Activated CD4-positive, alpha-beta memory T cell treated with anti-CD3 and anti-CD28 coated beads, Interleukin-2, amount 10 ng/mL, durations not matched to agents 7 days and 5 days (primary cell): ENCODE measurements around the gene BET1. TPM values are rescaled to one million over a fixed set of nuclear protein-coding genes. Genes with fewer than 3 reads are reported as not detected.
"Not testable (repeated sequence)": the region's sequence is repeated elsewhere in the genome, so short reads cannot be mapped to it uniquely, and the experiment has no call there.

Source experiments
- CTCF ChIA-PET: fragments of 350-600 bp; sonication (Branson Sonifier 250); formaldehyde crosslinking; loops from one replicate; lab custom pipeline; 2021; ENCODE audit warnings: antibody characterized with exemption, inconsistent platforms; lab: Charles Lee
- POLR2A ChIA-PET: fragments of 350-600 bp; sonication (Branson Sonifier 250); formaldehyde crosslinking; loops from one replicate; lab custom pipeline; 2021; ENCODE audit warnings: antibody characterized with exemption; lab: Charles Lee
- DNase-seq: peaks from one replicate; pipeline ENCODE4 v3.0.0-alpha.2; 2020
- H3K27ac Mint-ChIP-seq: one replicate; pipeline ENCODE4 v1.8.0; 2021; ENCODE audit warnings: mild to moderate bottlenecking, mixed read lengths
- H3K27me3 Mint-ChIP-seq: one replicate; pipeline ENCODE4 v1.8.0; 2021; ENCODE audit warnings: mixed read lengths
- H3K36me3 Mint-ChIP-seq: one replicate; pipeline ENCODE4 v1.8.0; 2021; ENCODE audit warnings: low read depth, mixed read lengths
- H3K4me1 Mint-ChIP-seq: one replicate; pipeline ENCODE4 v1.8.0; 2021; ENCODE audit warnings: mixed read lengths
- H3K4me3 Mint-ChIP-seq: one replicate; pipeline ENCODE4 v1.8.0; 2021; ENCODE audit warnings: mild to moderate bottlenecking, mixed read lengths
- H3K9me3 Mint-ChIP-seq: one replicate; pipeline ENCODE4 v1.8.0; 2021; ENCODE audit warnings: mixed read lengths
- total RNA-seq, 2 experiments: library from RNA; stranded (reverse); gene quantifications; one replicate each; pipeline ENCODE4 v1.2.3, GENCODE V29; 2021

The BET1 gene
- total RNA-seq, 2 experiments from 2014 or later, result 23.5 to 24.4 TPM

GRCh38 chr7:94039368-94040035 is 35.3 kb upstream of the BET1 start:
- no peaks in the 10 kb centered on the region for H3K36me3 Mint-ChIP-seq
- H3K4me1 Mint-ChIP-seq, result no peaks in the 10 kb centered on the region
- ChIA-PET CTCF (interaction anchor here (0.6 kb wide), 1 partner anchor 390 kb away, joined by 3 read pairs; no protein-coding TSS in a partner anchor), POLR2A (no interaction called here)
- no peak for DNase-seq
- H3K4me3 Mint-ChIP-seq, result no peak overlapping the region
- no peak overlapping the region for H3K27ac Mint-ChIP-seq
- no peaks in the 10 kb centered on the region for H3K9me3 Mint-ChIP-seq
- peaks cover 14% of the 10 kb centered on the region for H3K27me3 Mint-ChIP-seq

- CTCF ChIA-PET, result no interaction called here
- H3K4me3 Mint-ChIP-seq, result no peak overlapping the region
- H3K9me3 Mint-ChIP-seq, result no peaks in the 10 kb centered on the region
- no peaks in the 10 kb centered on the region for H3K4me1 Mint-ChIP-seq
- peaks cover 18% of the 10 kb centered on the region for H3K27me3 Mint-ChIP-seq
- H3K27ac Mint-ChIP-seq, result no peak overlapping the region
- DNase-seq, result no peak
- POLR2A ChIA-PET, result no interaction called here
- H3K36me3 Mint-ChIP-seq, result no peaks in the 10 kb centered on the region
Measured at GRCh38 chr7:94031865-94032264, 27.7 kb upstream of the BET1 start.

- no peak overlapping the region for H3K27ac Mint-ChIP-seq
- no peak for DNase-seq
- H3K27me3 Mint-ChIP-seq, result peaks cover 20% of the 10 kb centered on the region
- ChIA-PET POLR2A (no interaction called here), CTCF (no interaction called here)
- no peak overlapping the region for H3K4me3 Mint-ChIP-seq
- no peaks in the 10 kb centered on the region for H3K9me3 Mint-ChIP-seq
- no peaks in the 10 kb centered on the region for H3K4me1 Mint-ChIP-seq
- no peaks in the 10 kb centered on the region for H3K36me3 Mint-ChIP-seq
Measured at GRCh38 chr7:94030634-94031033, 26.5 kb upstream of the BET1 start.

- Mint-ChIP-seq H3K27me3 (peaks cover 22% of the 10 kb centered on the region), H3K9me3 (no peaks in the 10 kb centered on the region), H3K36me3 (no peaks in the 10 kb centered on the region), H3K4me1 (no peaks in the 10 kb centered on the region), H3K4me3 (no peak overlapping the region), H3K27ac (no peak overlapping the region)
- CTCF ChIA-PET, result no interaction called here
- POLR2A ChIA-PET, result no interaction called here
- no peak for DNase-seq
Measured at GRCh38 chr7:94029976-94030375, 25.8 kb upstream of the BET1 start.

GRCh38 chr7:94028768-94029167 is 24.6 kb upstream of the BET1 start:
- Mint-ChIP-seq H3K9me3 (no peaks in the 10 kb centered on the region), H3K27ac (no peak overlapping the region), H3K4me3 (no peak overlapping the region), H3K27me3 (peaks cover 22% of the 10 kb centered on the region), H3K4me1 (no peaks in the 10 kb centered on the region), H3K36me3 (no peaks in the 10 kb centered on the region)
- ChIA-PET CTCF (no interaction called here), POLR2A (no interaction called here)
- DNase-seq, result no peak

GRCh38 chr7:94026619-94027018 is 22.5 kb upstream of the BET1 start:
- H3K4me3 Mint-ChIP-seq, H3K27ac Mint-ChIP-seq, CTCF ChIA-PET, POLR2A ChIA-PET, H3K9me3 Mint-ChIP-seq, DNase-seq, H3K4me1 Mint-ChIP-seq, H3K36me3 Mint-ChIP-seq: not testable (repeated sequence)
- peaks cover 16% of the 10 kb centered on the region for H3K27me3 Mint-ChIP-seq

- ChIA-PET CTCF (no interaction called here), POLR2A (no interaction called here)
- Mint-ChIP-seq H3K27ac (no peak overlapping the region), H3K27me3 (peaks cover 8% of the 10 kb centered on the region), H3K9me3 (no peaks in the 10 kb centered on the region), H3K4me3 (no peak overlapping the region), H3K36me3 (no peaks in the 10 kb centered on the region), H3K4me1 (no peaks in the 10 kb centered on the region)
- DNase-seq, result no peak
Measured at GRCh38 chr7:94022550-94022949, 18.4 kb upstream of the BET1 start.

- POLR2A ChIA-PET, result no interaction called here
- no peaks in the 10 kb centered on the region for H3K9me3 Mint-ChIP-seq
- DNase-seq, result no peak
- H3K36me3 Mint-ChIP-seq, result no peaks in the 10 kb centered on the region
- H3K4me1 Mint-ChIP-seq, result no peaks in the 10 kb centered on the region
- H3K4me3 Mint-ChIP-seq, result no peak overlapping the region
- H3K27ac Mint-ChIP-seq, result no peak overlapping the region
- CTCF ChIA-PET, result no interaction called here
- H3K27me3 Mint-ChIP-seq, result peaks cover 7% of the 10 kb centered on the region
Measured at GRCh38 chr7:94016786-94017185, 12.6 kb upstream of the BET1 start.

- Mint-ChIP-seq H3K27me3 (peaks cover 7% of the 10 kb centered on the region), H3K4me3 (no peak overlapping the region), H3K36me3 (no peaks in the 10 kb centered on the region), H3K27ac (no peak overlapping the region), H3K9me3 (no peaks in the 10 kb centered on the region), H3K4me1 (no peaks in the 10 kb centered on the region)
- ChIA-PET CTCF (no interaction called here), POLR2A (no interaction called here)
- no peak for DNase-seq
Measured at GRCh38 chr7:94015538-94015937, 11.4 kb upstream of the BET1 start.

GRCh38 chr7:94012746-94013145 is 8.6 kb upstream of the BET1 start:
- Mint-ChIP-seq H3K36me3 (no peaks in the 10 kb centered on the region), H3K9me3 (no peaks in the 10 kb centered on the region), H3K4me3 (no peak overlapping the region), H3K27ac (no peak overlapping the region), H3K27me3 (peaks cover 9% of the 10 kb centered on the region), H3K4me1 (no peaks in the 10 kb centered on the region)
- DNase-seq, result no peak
- ChIA-PET POLR2A (no interaction called here), CTCF (no interaction called here)

GRCh38 chr7:94011714-94012353 is 7.7 kb upstream of the BET1 start:
- no peak for DNase-seq
- no peak overlapping the region for H3K4me3 Mint-ChIP-seq
- H3K9me3 Mint-ChIP-seq, result no peaks in the 10 kb centered on the region
- peaks cover 15% of the 10 kb centered on the region for H3K27me3 Mint-ChIP-seq
- no peaks in the 10 kb centered on the region for H3K4me1 Mint-ChIP-seq
- H3K27ac Mint-ChIP-seq, result no peak overlapping the region
- no peaks in the 10 kb centered on the region for H3K36me3 Mint-ChIP-seq
- ChIA-PET CTCF (interaction anchor here (0.8 kb wide), 1 partner anchor 109 kb away, joined by 3 read pairs; no protein-coding TSS in a partner anchor), POLR2A (no interaction called here)

GRCh38 chr7:94008537-94008936 is 4.4 kb upstream of the BET1 start:
- Mint-ChIP-seq H3K4me1 (peaks cover 12% of the 10 kb centered on the region), H3K36me3 (no peaks in the 10 kb centered on the region), H3K9me3 (no peaks in the 10 kb centered on the region), H3K27ac (no peak overlapping the region), H3K4me3 (no peak overlapping the region), H3K27me3 (peaks cover 16% of the 10 kb centered on the region)
- DNase-seq, result no peak
- ChIA-PET POLR2A (no interaction called here), CTCF (no interaction called here)

GRCh38 chr7:94005753-94006152 is 1.6 kb upstream of the BET1 start:
- H3K4me3 Mint-ChIP-seq, result no peak overlapping the region

More at GRCh38 chr7:94005753-94006152, 1.6 kb upstream of the BET1 start:
- DNase-seq, result no peak
- no peak overlapping the region for H3K27ac Mint-ChIP-seq
- peaks cover 30% of the 10 kb centered on the region for H3K4me1 Mint-ChIP-seq
- no peaks in the 10 kb centered on the region for H3K9me3 Mint-ChIP-seq
- H3K27me3 Mint-ChIP-seq, result peaks cover 16% of the 10 kb centered on the region
- ChIA-PET CTCF (no interaction called here), POLR2A (no interaction called here)
- peaks cover 3% of the 10 kb centered on the region for H3K36me3 Mint-ChIP-seq
